GM23338 (cell line): ENCODE data around the gene TIMP3. TPM values are rescaled to one million over a fixed set of nuclear protein-coding genes. Genes with fewer than 3 reads are reported as not detected.

ENCODE experiments used
- ATAC-seq: fragments of 200-7000 bp; cut with Tn5 transposase; 3 replicates; pipeline ENCODE4 v1.9.1; 2020
- DNase-seq: peaks from one replicate; pipeline ENCODE4 v3.0.0-alpha.2; 2015; ENCODE audit warnings: low spot score
- H2AFZ ChIP-seq: fragments of 200-600 bp; sonication (generic); 2 replicates; pipeline ENCODE4 v1.8.0; 2016; ENCODE audit warnings: antibody characterized with exemption, mild to moderate bottlenecking, moderate library complexity
- H3F3A ChIP-seq: fragments of 200-600 bp; sonication (generic); replicated peaks from 2 replicates; pipeline ENCODE4 v1.8.0; 2017; ENCODE audit warnings: antibody characterized with exemption, mixed run types, low read depth
- H3K27ac ChIP-seq: fragments of 200-600 bp; sonication (generic); 2 replicates; pipeline ENCODE4 v1.6.1; 2016; ENCODE audit warnings: low read depth
- H3K27me3 ChIP-seq: fragments of 200-600 bp; sonication (generic); 2 replicates; pipeline ENCODE4 v1.8.0; 2016; ENCODE audit warnings: mild to moderate bottlenecking, mixed run types, moderate library complexity; ENCODE audit not compliant: insufficient read depth
- H3K36me3 ChIP-seq: fragments of 200-600 bp; sonication (generic); 2 replicates; pipeline ENCODE4 v1.8.0; 2016; ENCODE audit warnings: mild to moderate bottlenecking; ENCODE audit not compliant: insufficient read depth
- H3K4me1 ChIP-seq: fragments of 200-600 bp; sonication (generic); 2 replicates; pipeline ENCODE4 v1.8.0; 2016; ENCODE audit warnings: mild to moderate bottlenecking, moderate library complexity; ENCODE audit not compliant: insufficient read depth
- H3K4me2 ChIP-seq: fragments of 200-600 bp; sonication (generic); 2 replicates; pipeline ENCODE4 v1.7.1; 2017; ENCODE audit warnings: mixed run types
- H3K4me3 ChIP-seq: fragments of 200-600 bp; sonication (generic); 2 replicates; pipeline ENCODE4 v1.6.1; 2016; ENCODE audit warnings: mixed run types
- H3K79me2 ChIP-seq: fragments of 200-600 bp; sonication (generic); replicated peaks from 2 replicates; pipeline ENCODE4 v1.8.0; 2017; ENCODE audit warnings: mild to moderate bottlenecking; ENCODE audit not compliant: insufficient read depth
- H3K9me2 ChIP-seq: fragments of 200-600 bp; sonication (generic); 2 replicates; pipeline ENCODE4 v1.8.0; 2017; ENCODE audit not compliant: insufficient read depth
- H4K20me1 ChIP-seq: fragments of 200-600 bp; sonication (generic); replicated peaks from 2 replicates; pipeline ENCODE4 v1.8.0; 2017; ENCODE audit warnings: mild to moderate bottlenecking; ENCODE audit not compliant: insufficient read depth
- H3K27ac Mint-ChIP-seq: 2 replicates; pipeline ENCODE4 v1.8.0; 2020; ENCODE audit warnings: inconsistent platforms, mild to moderate bottlenecking, moderate library complexity, mixed read lengths
- H3K27me3 Mint-ChIP-seq: 3 replicates; pipeline ENCODE4 v1.8.0; 2022; ENCODE audit warnings: low read depth, mild to moderate bottlenecking, moderate library complexity, mixed read lengths, inconsistent platforms; ENCODE audit not compliant: insufficient read depth, poor library complexity
- H3K36me3 Mint-ChIP-seq: 3 replicates; pipeline ENCODE4 v1.8.0; 2021; ENCODE audit warnings: low read depth, mild to moderate bottlenecking, inconsistent platforms, moderate library complexity, mixed read lengths
- H3K4me1 Mint-ChIP-seq: 3 replicates; pipeline ENCODE4 v1.8.0; 2020; ENCODE audit warnings: mild to moderate bottlenecking, inconsistent platforms, mixed read lengths
- H3K4me3 Mint-ChIP-seq: 3 replicates; pipeline ENCODE4 v1.8.0; 2021; ENCODE audit warnings: moderate library complexity, mild to moderate bottlenecking, inconsistent platforms, mixed read lengths
- H3K9me3 Mint-ChIP-seq: 3 replicates; pipeline ENCODE4 v1.8.0; 2020; ENCODE audit warnings: moderate library complexity, mild to moderate bottlenecking, inconsistent platforms, mixed read lengths
- CREB1 ChIP-seq: fragments of 250-450 bp; sonication (Bioruptor Pico); IDR thresholded peaks from 2 replicates; pipeline ENCODE4 v1.5.0; 2020; ENCODE audit warnings: low read depth, mild to moderate bottlenecking, moderate library complexity
- ETS1 ChIP-seq: IDR thresholded peaks from 2 replicates; pipeline ENCODE4 v1.6.1; 2016; ENCODE audit warnings: antibody characterized with exemption
- JUNB ChIP-seq: IDR thresholded peaks from one replicate; pipeline ENCODE4 v1.6.1; 2016; ENCODE audit warnings: antibody characterized with exemption; ENCODE audit not compliant: unreplicated experiment
- NANOG ChIP-seq: IDR thresholded peaks from 2 replicates; pipeline ENCODE4 v1.6.1; 2016; ENCODE audit warnings: antibody characterized with exemption, borderline replicate concordance
- REST ChIP-seq: IDR thresholded peaks from one replicate; pipeline ENCODE4 v1.6.1; 2018; ENCODE audit warnings: antibody characterized with exemption; ENCODE audit not compliant: unreplicated experiment
- ZNF462 ChIP-seq: fragments of 250-450 bp; sonication (Bioruptor Pico); IDR thresholded peaks from 2 replicates; pipeline ENCODE4 v1.5.0; 2020; ENCODE audit warnings: mild to moderate bottlenecking, moderate library complexity
- polyA plus RNA-seq: library from polyadenylated mRNA; unstranded; fragments of >200 nt; fragmentation: Nextera tagmentation; extraction: Ambion mirVana; gene quantifications from 2 replicates; pipeline ENCODE4 v1.2.1, GENCODE V29; 2016
- total RNA-seq: library from RNA; depleted of rRNA; stranded (reverse); fragments of >200 nt; shearing (Covaris generic); gene quantifications from 2 replicates; pipeline ENCODE4 v1.2.3, GENCODE V29; 2014
- TF ChIP-seq, protein P1 (sequence below), 2 experiments: fragments of 200-600 bp in 1 of 2; sonication (generic) in 1 of 2; conservative IDR thresholded peaks; 2 replicates each; pipeline versions ENCODE4 v1.5.1 to v1.6.1; 2016 to 2017; ENCODE audit warnings: antibody characterized with exemption in 2 of 2, low read depth in 2 of 2, mild to moderate bottlenecking in 2 of 2, moderate library complexity in 1 of 2

The TIMP3 gene
- total and polyA plus RNA-seq, 2 experiments from 2014 or later: 1.4 to 4.3 TPM

DNA sequence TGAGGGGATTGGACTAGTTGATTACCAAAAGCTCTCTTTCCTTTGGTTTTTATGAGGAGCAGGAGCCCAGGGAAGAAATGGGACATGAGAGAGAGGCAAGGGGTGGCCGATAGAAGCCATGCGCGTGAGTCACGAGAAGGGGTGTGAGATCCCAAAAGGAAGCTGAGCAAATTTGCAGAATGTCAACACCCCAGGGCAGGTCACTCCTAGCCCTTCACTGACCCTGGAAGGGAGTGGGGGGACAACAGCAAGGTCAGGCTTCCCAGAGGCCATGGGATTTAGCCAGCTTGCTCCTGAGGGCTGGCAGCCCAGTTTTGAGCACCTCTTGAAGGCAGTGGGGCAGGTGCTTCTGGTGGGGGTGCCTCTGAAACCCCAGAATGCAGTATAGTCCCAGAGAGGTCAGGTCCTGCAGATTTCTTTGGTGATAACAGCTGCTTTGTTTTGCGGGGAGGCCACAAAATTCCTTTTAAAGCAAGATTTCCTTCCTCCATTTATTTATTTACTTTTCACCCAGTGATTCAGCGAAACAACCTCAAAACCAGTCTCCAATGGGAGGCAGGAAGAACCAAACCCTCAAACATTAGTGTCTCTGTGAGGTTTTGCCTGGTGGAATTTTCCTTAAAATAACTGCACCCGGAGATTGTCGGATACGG lies 40.1 kb upstream of the TIMP3 start (continued):
- TF ChIP-seq ZNF462 (CRISPR knock-in tag): no peak
- TF ChIP-seq JUNB: no peak
- TF ChIP-seq ETS1: no peak

DNA sequence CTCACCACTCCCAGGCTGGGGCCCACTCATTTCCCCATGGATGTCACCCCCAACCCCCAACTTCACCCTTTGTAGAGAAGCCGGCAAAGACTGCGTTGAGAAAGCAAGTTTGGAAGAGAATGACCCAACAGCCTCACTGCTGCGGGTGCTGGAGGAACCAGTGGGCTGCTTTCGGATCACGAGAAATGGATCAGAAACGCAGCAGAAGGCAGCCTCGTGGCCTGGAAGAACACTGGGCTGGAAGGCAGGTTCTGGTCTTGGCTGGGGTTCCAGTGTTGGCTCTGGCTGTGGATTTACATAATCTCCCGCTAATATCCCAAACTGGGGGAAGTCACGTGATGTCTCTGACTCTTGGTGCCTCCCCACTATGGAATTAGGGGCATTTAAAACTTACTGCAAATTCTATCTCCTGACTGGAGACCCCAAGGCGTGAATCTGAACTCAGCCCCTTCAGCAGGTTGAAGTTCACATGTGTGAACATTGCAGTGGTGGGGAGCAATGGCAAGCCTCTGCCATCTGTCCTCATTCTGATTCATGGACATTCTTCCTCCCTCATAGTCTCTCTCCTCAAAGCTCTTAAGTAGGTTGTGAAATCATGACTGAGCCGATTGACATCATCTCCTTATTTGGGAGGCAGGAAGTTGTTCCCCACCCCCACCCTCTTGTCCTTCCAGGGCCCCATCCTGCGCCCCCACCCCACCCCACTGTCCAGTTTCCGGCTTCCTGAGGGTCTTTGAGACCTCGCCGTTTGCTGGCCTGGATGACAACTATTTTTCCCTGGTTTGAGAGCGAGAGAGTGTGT lies 37.0 kb upstream of the TIMP3 start:
- Histone ChIP-seq H2AFZ (no peak overlapping the region), H3K4me2 (peak overlapping the region; percentile 43; the same call in 1 of the 2 replicates), H3K4me1 (peaks cover 8% of the 10 kb centered on the region; the same call in 1 of the 2 replicates), H3K4me3 (no peak overlapping the region), H3K27ac (no peak overlapping the region), H3K9me2 (no peaks in the 10 kb centered on the region; the same call in 1 of the 2 replicates), H3K36me3 (no peaks in the 10 kb centered on the region), H3F3A (no peaks in the 10 kb centered on the region), H3K79me2 (no peaks in the 10 kb centered on the region), H4K20me1 (0 out of 2 replicates have a peak, but pooled peaks cover 4% of the 10 kb centered on the region), H3K27me3 (no peaks in the 10 kb centered on the region)
- peaks cover 20% of the 10 kb centered on the region for H3K4me1 Mint-ChIP-seq
- no peaks in the 10 kb centered on the region for H3K36me3 Mint-ChIP-seq
- ATAC-seq: no peak
- H3K27ac Mint-ChIP-seq: peak overlapping the region; percentile 80
- no peak overlapping the region; the same call in 2 of the 3 replicates for H3K4me3 Mint-ChIP-seq
- DNase-seq: peak; percentile 41
- peaks cover 6% of the 10 kb centered on the region for H3K27me3 Mint-ChIP-seq
- H3K9me3 Mint-ChIP-seq: no peaks in the 10 kb centered on the region
- TF ChIP-seq, protein P1, sequence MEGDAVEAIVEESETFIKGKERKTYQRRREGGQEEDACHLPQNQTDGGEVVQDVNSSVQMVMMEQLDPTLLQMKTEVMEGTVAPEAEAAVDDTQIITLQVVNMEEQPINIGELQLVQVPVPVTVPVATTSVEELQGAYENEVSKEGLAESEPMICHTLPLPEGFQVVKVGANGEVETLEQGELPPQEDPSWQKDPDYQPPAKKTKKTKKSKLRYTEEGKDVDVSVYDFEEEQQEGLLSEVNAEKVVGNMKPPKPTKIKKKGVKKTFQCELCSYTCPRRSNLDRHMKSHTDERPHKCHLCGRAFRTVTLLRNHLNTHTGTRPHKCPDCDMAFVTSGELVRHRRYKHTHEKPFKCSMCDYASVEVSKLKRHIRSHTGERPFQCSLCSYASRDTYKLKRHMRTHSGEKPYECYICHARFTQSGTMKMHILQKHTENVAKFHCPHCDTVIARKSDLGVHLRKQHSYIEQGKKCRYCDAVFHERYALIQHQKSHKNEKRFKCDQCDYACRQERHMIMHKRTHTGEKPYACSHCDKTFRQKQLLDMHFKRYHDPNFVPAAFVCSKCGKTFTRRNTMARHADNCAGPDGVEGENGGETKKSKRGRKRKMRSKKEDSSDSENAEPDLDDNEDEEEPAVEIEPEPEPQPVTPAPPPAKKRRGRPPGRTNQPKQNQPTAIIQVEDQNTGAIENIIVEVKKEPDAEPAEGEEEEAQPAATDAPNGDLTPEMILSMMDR (conservative IDR thresholded peaks at IDR 0.05; ENCODE audit: low read depth in 2 of 2): no peak
- TF ChIP-seq CREB1 (no peak), REST (no peak), NANOG (no peak)
